GM21367 (cell line): Measurements from ENCODE around the gene SSR2.
"Not testable (repeated sequence)": the region's sequence is repeated elsewhere in the genome, so short reads cannot be mapped to it uniquely, and the experiment has no call there.

Experiments used
- ATAC-seq: cut with Tn5 transposase; IDR thresholded peaks from one replicate; pipeline ENCODE4 v1.9.1; 2021; ENCODE audit not compliant: unreplicated experiment

Gene SSR2

DNA sequence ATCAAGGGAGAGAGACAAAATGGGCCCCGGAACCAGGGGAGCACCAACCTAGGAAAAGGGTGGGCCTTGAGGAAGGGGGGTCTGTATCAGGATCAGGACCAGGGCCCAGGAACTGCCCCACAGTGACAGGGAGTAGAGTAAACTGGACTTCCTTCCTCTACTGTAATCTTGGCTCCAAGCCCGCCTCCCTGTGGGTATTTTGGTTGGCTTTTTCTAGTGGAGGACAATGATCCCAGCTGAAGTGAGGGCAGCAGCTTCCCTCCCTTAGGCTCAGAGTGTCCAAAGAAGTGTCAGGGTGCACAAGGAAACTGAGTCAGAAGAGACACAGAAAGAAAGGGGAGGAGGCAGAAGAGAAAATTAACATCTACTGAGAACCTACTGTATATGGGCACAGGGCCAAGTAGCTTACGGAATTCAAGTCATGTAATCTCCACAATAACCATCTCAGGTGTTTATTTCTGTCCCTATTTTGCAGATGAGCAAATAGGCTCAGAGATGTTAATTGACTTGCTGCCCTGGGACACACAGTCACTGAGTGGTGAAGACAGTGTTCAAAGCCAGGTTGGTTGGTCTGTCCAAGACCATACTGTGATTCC lies 28.0 kb upstream of the SSR2 start:
- no peak for ATAC-seq

DNA sequence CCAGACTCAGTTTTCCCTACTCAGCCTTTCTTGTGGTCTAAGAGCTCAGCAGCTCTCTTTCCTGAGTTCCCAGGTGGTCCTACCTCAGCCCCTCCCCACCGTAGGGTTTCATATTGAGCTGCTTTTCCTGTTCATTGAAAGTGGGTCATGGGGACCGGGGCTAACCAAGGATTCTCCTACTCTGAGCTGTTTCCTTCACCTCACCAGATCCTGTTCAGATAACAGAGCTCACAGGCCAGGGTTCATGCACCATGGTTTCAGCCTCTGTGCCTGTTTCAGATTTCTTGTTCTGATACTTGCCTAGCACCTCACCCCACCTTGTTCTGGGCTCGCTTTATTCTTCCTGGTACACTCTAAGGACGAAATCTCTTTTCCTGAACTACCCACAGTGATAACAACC lies 24.3 kb upstream of the SSR2 start:
- ATAC-seq, result no peak

DNA sequence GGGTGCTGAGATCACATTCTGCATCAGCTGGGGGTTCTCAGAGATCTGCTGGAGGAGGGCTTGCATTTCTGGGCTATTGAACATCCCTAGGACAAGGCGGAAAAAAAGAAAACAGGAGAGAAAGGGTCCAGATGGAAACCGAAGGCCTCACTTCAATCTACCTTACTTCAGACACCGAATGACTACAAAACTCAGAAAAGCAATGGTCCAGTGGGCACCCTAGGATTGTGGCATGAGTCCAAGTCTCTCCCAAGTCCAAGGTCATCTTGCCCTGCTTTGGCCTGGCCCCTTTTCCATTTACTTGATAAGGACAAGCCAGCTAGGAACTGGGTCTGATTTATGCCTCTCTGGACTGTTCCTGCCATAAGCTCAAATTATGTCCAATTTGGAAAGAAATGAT lies 22.1 kb upstream of the SSR2 start:
- no peak for ATAC-seq

GRCh38 chr1:156034991-156035390 lies 14.2 kb upstream of the SSR2 start:
- ATAC-seq, result not testable (repeated sequence)

- no peak for ATAC-seq
Observed at GRCh38 chr1:156033011-156033410, 12.3 kb upstream of the SSR2 start.

DNA sequence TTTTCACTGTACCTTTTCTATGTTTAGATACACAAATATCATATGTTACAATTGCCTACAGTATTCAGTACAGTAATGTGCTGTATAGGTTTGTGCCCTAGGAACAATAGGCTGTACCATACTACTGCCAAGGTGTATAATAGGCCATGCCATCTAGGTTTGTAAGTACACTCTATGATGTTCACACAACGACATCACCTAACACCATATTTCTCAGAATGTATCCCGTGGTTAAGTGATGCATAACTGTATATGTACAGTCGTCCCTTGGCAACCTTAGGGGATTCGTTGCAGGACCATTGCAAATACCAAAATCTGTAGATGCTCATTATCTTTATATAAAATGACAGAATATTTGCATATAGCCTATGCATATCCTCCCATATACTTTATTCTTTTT lies 5.8 kb upstream of the SSR2 start:
- no peak for ATAC-seq

DNA sequence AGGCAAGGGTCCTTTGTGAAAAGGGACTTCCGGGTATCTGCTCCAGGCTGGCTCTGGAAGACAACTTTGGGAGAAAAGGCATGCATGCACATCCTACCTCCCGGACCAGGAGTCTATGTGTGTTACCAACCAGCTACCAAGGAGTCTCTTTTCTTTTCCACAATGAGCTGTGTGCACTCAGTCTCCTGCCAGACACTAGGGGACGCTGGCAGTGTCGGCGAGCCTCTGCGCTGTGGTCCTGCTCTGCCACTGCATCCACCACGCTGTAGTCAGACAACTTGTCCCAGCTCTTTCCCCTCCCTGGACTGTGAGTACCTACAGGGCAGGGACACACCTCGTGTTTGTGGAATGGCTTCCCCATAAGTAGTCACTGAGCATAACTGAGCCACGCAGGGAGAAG lies 5.1 kb upstream of the SSR2 start:
- no peak for ATAC-seq

DNA sequence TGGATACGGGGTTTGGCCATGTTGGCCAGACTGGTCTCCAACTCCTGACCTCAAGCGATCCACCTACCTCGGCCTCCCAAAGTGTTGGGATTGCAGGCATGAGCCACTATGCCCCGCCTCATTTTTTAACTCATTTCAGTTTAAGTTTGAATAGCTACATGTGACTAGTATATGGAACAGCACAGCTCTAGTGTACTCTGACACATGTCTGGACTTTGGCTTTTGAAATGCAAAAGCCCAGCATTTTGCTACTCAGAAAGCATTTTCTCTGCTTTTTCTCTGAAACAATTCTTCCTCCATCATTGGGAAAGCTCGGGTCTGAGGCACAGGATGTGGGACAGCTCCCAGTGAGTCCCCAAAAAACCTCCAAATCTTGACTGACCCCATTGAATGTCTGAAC lies 4.0 kb upstream of the SSR2 start:
- no peak for ATAC-seq

DNA sequence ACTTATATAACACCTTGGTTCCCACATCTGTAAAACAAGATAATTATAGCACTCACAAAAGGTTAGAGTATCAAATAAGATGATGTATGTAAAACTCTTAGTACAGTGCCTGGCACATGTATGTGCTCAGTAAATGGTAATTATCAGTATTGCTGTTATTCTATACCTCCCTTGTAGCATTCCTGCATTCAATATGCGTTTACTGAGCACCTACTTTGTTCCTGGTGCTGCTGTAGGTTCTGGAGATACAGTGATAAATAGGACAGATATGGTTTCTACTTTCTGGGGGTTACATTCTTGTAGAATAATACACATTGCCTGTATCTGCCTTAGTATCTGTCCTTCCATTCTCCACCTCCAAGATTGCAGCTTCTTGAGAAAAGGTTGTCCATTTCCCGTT lies 1.2 kb upstream of the SSR2 start:
- ATAC-seq, result no peak

DNA sequence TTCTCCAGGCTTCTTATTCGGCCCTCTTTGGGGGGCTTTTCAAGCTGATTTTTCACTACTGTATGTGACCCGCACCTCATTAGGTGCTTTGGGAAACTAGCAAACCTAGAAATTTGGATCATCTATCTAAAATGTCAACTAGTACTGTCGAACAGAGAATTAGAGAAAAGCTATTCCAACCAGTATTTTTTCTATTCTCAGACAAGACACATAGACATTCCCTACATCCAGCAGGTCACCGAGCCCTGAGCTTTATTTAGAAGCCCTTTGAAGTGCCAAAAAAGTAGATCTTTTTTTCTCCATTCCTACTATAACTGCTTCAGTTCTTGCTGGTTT lies 310 bp upstream of the SSR2 start:
- ATAC-seq, result no peak

GRCh38 chr1:156019946-156020292 lies 832 bp downstream of the SSR2 start:
- ATAC-seq, result no peak

DNA sequence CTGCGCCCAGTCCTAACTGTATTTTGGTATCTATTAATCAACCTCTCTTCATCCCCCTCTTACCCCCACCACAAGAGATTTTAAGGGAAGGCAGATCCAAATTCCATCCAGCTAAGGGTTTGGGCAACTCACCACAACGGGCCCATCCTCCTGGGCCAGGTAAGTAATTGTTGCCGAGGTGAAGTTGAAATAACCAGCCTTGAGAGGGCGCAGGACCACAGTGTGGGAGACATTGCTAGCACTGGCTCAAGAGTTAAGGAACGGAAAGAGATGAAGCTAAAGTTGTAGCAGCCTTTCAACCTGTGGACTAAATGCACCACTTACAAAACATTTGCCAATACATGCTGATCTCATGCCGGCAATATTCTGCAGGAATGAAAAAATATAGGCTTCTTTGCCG lies 5.9 kb downstream of the SSR2 start:
- no peak for ATAC-seq

DNA sequence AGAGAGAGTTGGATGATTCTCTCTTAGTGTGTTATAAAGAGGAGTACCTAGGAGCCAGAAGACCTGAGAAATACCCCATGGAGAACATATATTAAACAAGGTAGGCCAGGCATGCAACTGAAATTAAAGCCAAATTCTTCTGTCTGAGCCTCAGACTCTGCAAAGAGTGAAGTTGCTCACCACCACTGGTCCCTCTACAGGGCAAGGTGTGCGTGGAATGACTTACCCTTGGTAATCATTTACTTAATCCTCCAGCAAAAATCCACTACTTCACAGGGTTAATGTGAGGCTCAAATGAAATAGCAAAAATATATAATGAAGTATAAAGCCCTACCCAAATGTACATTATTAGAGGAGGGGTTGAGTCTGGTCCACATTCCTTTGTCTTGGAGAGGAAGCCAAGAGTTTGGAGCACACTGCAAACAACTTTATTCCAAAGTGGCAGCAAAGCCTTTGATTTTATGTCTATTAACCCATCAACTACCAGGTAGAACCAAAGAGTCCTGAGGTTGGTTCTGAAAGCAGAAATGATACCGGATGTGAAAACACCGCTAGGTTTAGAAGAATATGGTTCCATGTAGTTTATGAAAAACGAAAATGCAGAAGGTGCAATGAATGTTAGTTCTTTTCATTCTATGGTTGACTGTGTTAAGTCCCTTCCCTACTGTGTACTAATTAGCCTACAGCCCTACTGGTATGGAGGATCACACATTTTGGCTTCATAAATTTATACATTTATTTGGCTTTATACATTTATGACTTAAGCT lies 8.5 kb downstream of the SSR2 start:
- no peak for ATAC-seq

GRCh38 chr1:156009404-156009803 lies 11.3 kb downstream of the SSR2 start:
- ATAC-seq, result no peak

- no peak for ATAC-seq
Observed at GRCh38 chr1:156006666-156007376, 13.9 kb downstream of the SSR2 start.

DNA sequence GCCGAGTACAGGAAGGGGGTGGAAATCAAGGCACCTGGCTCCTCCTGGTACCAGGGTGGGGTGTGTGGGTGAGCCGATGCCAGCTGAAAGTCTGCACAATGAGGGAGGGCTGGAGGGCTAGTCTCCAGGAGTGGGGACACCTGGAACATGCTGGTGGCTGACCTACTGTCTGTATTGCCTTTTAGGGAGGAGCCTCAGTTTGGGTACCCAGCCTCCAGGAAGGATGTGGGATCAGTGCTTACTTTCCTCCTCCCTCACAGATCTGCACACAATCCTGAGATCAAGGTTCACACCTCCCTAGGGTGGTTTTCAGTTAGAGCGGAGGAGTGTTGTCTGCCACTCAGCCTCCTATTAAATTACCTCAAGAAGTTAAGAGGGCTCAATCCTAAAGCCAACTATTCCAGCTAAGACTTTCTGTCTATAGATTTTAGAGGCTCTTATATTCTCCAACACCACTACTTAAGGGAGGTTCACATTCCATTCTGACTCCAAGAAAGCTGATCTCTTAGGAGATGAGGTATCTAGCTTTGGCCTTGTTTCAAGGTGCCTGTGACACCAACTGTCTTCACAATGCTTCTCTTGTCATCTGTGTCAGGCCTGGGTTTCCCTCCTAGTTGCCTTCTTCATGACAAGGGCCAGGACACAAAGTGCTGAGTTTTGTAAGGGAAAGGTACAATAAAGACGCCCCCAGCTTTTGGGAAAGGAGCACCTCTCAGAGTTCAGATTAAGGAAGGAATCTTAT lies 15.7 kb downstream of the SSR2 start:
- no peak for ATAC-seq

- no peak for ATAC-seq
Observed at GRCh38 chr1:156003923-156004188, 16.9 kb downstream of the SSR2 start.

DNA sequence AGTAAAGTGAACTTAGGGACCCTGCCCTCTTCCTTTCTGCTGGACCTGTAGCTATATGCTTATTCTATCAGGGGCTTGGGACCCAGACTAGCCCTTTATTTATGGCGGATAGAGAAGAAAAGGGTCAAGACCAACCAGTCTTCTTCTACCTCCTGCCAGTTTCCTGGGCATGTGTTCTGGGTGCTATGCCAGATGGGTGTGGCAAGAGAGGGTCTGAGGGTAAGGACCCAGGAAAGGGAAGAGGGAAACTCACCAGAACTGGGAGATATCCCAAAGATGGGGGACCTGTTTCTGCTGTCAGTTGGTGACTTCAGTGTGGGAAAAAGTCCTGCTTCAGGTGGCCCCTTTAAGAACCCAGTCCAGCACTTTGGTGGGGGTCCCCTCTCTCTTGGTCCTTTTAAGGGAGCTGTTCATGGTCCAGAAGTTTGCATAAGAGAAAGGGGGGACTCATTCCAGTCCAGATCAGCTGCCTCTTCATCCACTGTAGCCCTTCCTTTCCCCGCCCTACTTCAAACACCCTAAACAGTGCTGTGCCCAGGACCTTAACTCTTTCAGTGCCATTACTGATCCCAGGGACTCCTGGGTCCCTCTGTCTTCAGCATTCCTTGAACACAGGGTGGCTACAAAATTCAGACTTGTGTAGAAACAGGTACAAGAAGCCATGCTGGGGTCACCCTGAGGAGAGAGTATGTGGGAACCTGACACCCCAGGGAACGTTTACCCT lies 18.4 kb downstream of the SSR2 start:
- ATAC-seq, result no peak

DNA sequence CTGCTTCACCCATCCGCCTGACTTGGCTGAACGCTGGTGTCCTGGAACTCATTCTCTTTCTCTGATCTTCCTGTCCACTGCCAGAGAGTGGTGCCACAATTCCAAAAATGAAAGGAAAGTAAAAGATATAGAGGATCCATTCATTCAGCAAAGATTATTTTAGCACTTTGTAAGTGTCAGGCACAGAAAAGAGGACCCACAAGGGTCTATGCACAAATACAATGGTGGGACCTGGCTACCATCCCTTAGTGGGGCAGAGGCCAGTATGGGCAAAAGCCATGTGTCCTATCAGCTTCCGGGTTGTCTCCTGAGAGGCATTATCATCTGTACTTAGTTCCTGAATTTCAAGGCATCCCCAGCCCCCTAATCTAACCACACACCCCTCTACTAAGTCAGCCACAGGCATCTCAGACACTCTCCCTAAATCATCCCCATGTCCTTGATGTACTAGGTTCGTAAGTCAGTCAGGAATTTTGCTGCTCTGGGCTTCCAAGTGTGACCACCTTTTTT lies 19.0 kb downstream of the SSR2 start:
- ATAC-seq, result no peak

- no peak for ATAC-seq
Observed at GRCh38 chr1:156001021-156001661, 19.6 kb downstream of the SSR2 start.

DNA sequence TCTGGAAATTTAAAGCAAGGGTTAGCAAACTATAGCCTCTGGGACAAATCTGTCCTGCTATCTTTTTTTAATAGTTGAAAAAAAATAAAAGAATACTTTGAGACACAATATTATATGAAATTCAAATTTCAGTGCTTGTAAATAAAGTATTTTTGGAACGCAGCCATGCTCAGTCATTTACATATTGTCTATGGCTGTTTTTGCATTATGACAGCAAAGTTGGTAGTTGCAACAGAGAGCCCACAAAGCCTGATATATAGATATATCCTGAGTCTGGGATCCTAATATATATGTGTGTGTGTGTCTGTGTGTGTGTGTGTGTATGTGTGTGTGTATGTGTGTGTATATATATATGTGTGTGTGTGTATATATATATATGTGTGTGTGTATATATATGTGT lies 20.8 kb downstream of the SSR2 start:
- no peak for ATAC-seq
